Testis (tissue), 3 donors: ENCODE measurements around the gene EFCAB8. TPM values are rescaled to one million over a fixed set of nuclear protein-coding genes. Genes with fewer than 3 reads are reported as not detected.

Experiments
- DNase-seq: peaks from one replicate; pipeline ENCODE4 v3.0.0-alpha.2; 2019
- H3K27ac ChIP-seq, 2 donors: fragments of 200-600 bp; sonication (generic); one replicate each; pipeline ENCODE4 v1.5.1; 2019
- H3K27me3 ChIP-seq: fragments of 200-600 bp; sonication (generic); one replicate; pipeline ENCODE4 v1.5.1; 2019
- H3K36me3 ChIP-seq: fragments of 200-600 bp; sonication (generic); one replicate; pipeline ENCODE4 v1.5.1; 2017; ENCODE audit warnings: low read depth; ENCODE audit errors: missing control alignments
- H3K4me1 ChIP-seq: fragments of 200-600 bp; sonication (generic); one replicate; pipeline ENCODE4 v1.5.1; 2019
- H3K4me3 ChIP-seq, 2 donors: fragments of 200-600 bp; sonication (generic); one replicate each; pipeline ENCODE4 v1.5.1; 2017 to 2019
- H3K9me3 ChIP-seq: fragments of 200-600 bp; sonication (generic); one replicate; pipeline ENCODE4 v1.5.1; 2017
- CTCF ChIP-seq, 3 experiments: fragments of 450-650 bp in 2 of 3; fragments of 200-600 bp in 1 of 3; sonication (generic) in 1 of 3; IDR thresholded peaks; one replicate each; pipeline ENCODE4 v1.5.1; 2016 to 2019; ENCODE audit warnings: antibody characterized with exemption in 3 of 3, mild to moderate bottlenecking in 2 of 3, moderate library complexity in 1 of 3
- POLR2A ChIP-seq: fragments of 450-650 bp; IDR thresholded peaks from one replicate; pipeline ENCODE4 v1.6.1; 2017; ENCODE audit warnings: antibody characterized with exemption, mild to moderate bottlenecking, moderate library complexity
- WGBS, 2 donors: methylation state at CpG; one replicate each; pipeline ENCODE4 v1.1.5; 2018; 5-methylcytosine and 5-hydroxymethylcytosine counted together
- intact Hi-C: fragments of 100-400 bp; cut with DNase I; formaldehyde crosslinking; loops from one replicate; pipeline ENCODE4 v1.15.1; 2023; ENCODE audit warnings: low total_unique reads
- polyA plus RNA-seq: library from polyadenylated mRNA; stranded (reverse); fragments of 350-450 nt; fragmentation: Illumina TruSeq; extraction: RNeasy Lipid Tissue Mini Kit (QIAGEN cat#74804); gene quantifications from one replicate; pipeline ENCODE4 v1.2.3, GENCODE V29; 2014; ENCODE audit warnings: low read depth, low replicate concordance; ENCODE audit not compliant: insufficient read depth
- total RNA-seq, 2 donors: library from RNA; depleted of rRNA; stranded (reverse); fragments of >200 nt; gene quantifications; one replicate each; pipeline ENCODE4 v1.2.3, GENCODE V29; 2016

EFCAB8 gene
- total and polyA plus RNA-seq, 3 donors from 2014 or later: 4.9 to 9.5 (median 6.3) TPM

GRCh38 chr20:32920530-32921298, 62.0 kb downstream of the EFCAB8 start:
- H3K4me1 ChIP-seq: no peaks in the 10 kb centered on the region
- no peak for DNase-seq
- no peak for TF ChIP-seq POLR2A
- TF ChIP-seq CTCF (IDR thresholded peaks at IDR 0.05): no peak
- 77 to 87% methylated on average over 6 of the region's 6 CpGs for WGBS, 2 donors
- H3K27me3 ChIP-seq: no peaks in the 10 kb centered on the region
- no peaks in the 10 kb centered on the region for H3K9me3 ChIP-seq
- no peak overlapping the region for H3K4me3 ChIP-seq
- intact Hi-C loops: no loop called here
- no peaks in the 10 kb centered on the region for H3K36me3 ChIP-seq
- H3K27ac ChIP-seq: no peak overlapping the region

- no peak overlapping the region for H3K27ac ChIP-seq
- H3K4me3 ChIP-seq: no peak overlapping the region
- intact Hi-C loops: no loop called here
- H3K36me3 ChIP-seq: no peaks in the 10 kb centered on the region
- no peaks in the 10 kb centered on the region for H3K9me3 ChIP-seq
- H3K4me1 ChIP-seq: no peaks in the 10 kb centered on the region
- no peak for DNase-seq
- H3K27me3 ChIP-seq: no peaks in the 10 kb centered on the region
- TF ChIP-seq CTCF (IDR thresholded peaks at IDR 0.05) (no peak), POLR2A (no peak)
- 76 to 83% methylated on average over 3 of the region's 3 CpGs for WGBS, 2 donors
Observed at GRCh38 chr20:32922466-32922865, 63.7 kb downstream of the EFCAB8 start.

GRCh38 chr20:32924781-32925180, 66.1 kb downstream of the EFCAB8 start:
- intact Hi-C loops: no loop called here
- Histone ChIP-seq H3K27ac (no peak overlapping the region), H3K4me3 (no peak overlapping the region), H3K27me3 (no peaks in the 10 kb centered on the region), H3K4me1 (no peaks in the 10 kb centered on the region), H3K36me3 (no peaks in the 10 kb centered on the region), H3K9me3 (no peaks in the 10 kb centered on the region)
- no peak for DNase-seq
- WGBS, 2 donors: 100% methylated on average over 1 of the region's 1 CpG
- TF ChIP-seq POLR2A (no peak), CTCF (IDR thresholded peaks at IDR 0.05) (no peak)

GRCh38 chr20:32925481-32926196, 66.9 kb downstream of the EFCAB8 start:
- Histone ChIP-seq H3K27me3 (no peaks in the 10 kb centered on the region), H3K27ac (no peak overlapping the region), H3K4me1 (no peaks in the 10 kb centered on the region), H3K36me3 (no peaks in the 10 kb centered on the region), H3K9me3 (no peaks in the 10 kb centered on the region), H3K4me3 (no peak overlapping the region)
- intact Hi-C loops: no loop called here
- TF ChIP-seq POLR2A (no peak), CTCF (IDR thresholded peaks at IDR 0.05) (no peak)
- WGBS, 2 donors: 82 to 84% methylated on average over 9 to 17 of the region's 17 CpGs
- no peak for DNase-seq
